GM21381 (cell line): ENCODE measurements around the gene CD40.

Source experiments
- ATAC-seq: cut with Tn5 transposase; IDR thresholded peaks from one replicate; pipeline ENCODE4 v1.9.1; 2021; ENCODE audit warnings: mild to moderate bottlenecking, moderate library complexity; ENCODE audit not compliant: unreplicated experiment

CD40 gene

GRCh38 chr20:46121184-46121930, 3.2 kb downstream of the CD40 start:
- no peak for ATAC-seq

GRCh38 chr20:46122071-46122470, 4.0 kb downstream of the CD40 start:
- ATAC-seq = no peak

- no peak for ATAC-seq
Measured at GRCh38 chr20:46122516-46123481, 4.7 kb downstream of the CD40 start.

GRCh38 chr20:46123482-46124245, 5.5 kb downstream of the CD40 start:
- ATAC-seq = no peak

- no peak for ATAC-seq
Measured at GRCh38 chr20:46126440-46127056, 8.4 kb downstream of the CD40 start.

GRCh38 chr20:46127396-46128010, 9.4 kb downstream of the CD40 start:
- no peak for ATAC-seq

- ATAC-seq = no peak
Measured at GRCh38 chr20:46128310-46129151, 10.4 kb downstream of the CD40 start.

- no peak for ATAC-seq
Measured at GRCh38 chr20:46129955-46130481, 11.9 kb downstream of the CD40 start.

GRCh38 chr20:46130534-46130933, 12.4 kb downstream of the CD40 start:
- no peak for ATAC-seq

- no peak for ATAC-seq
Measured at GRCh38 chr20:46131396-46131795, 13.3 kb downstream of the CD40 start.

- ATAC-seq = peak; percentile 53
Measured at GRCh38 chr20:46132705-46133120, 14.6 kb downstream of the CD40 start.

- no peak for ATAC-seq
Measured at GRCh38 chr20:46133886-46134654, 16.0 kb downstream of the CD40 start.

GRCh38 chr20:46134716-46135115, 16.6 kb downstream of the CD40 start:
- no peak for ATAC-seq

GRCh38 chr20:46135856-46136633, 17.9 kb downstream of the CD40 start:
- no peak for ATAC-seq

GRCh38 chr20:46137816-46138215, 19.7 kb downstream of the CD40 start:
- ATAC-seq = no peak

- no peak for ATAC-seq
Measured at GRCh38 chr20:46139266-46139889, 21.3 kb downstream of the CD40 start.

- no peak for ATAC-seq
Measured at GRCh38 chr20:46139908-46140482, 21.9 kb downstream of the CD40 start.
